GM03348 (cell line): ENCODE measurements around the gene NUBPL.
"Not testable (repeated sequence)": the region's sequence is repeated elsewhere in the genome, so short reads cannot be mapped to it uniquely, and the experiment has no call there.

Experiments used
- DNase-seq: peaks from one replicate; pipeline ENCODE4 v3.0.0; 2012; ENCODE audit warnings: low spot score

Gene NUBPL

GRCh38 chr14:31813724-31814490, 252.7 kb downstream of the NUBPL start:
- not testable (repeated sequence) for DNase-seq

- DNase-seq, result no peak
Observed at GRCh38 chr14:31819281-31819680, 258.1 kb downstream of the NUBPL start.

- no peak for DNase-seq
Observed at GRCh38 chr14:31825459-31825858, 264.3 kb downstream of the NUBPL start.

GRCh38 chr14:31827325-31827724, 266.1 kb downstream of the NUBPL start:
- DNase-seq, result no peak

- peak; percentile 11 for DNase-seq
Observed at GRCh38 chr14:31828946-31829868, 268.0 kb downstream of the NUBPL start.

GRCh38 chr14:31834616-31835015, 273.4 kb downstream of the NUBPL start:
- DNase-seq, result no peak

GRCh38 chr14:31835049-31835448, 273.8 kb downstream of the NUBPL start:
- DNase-seq, result no peak

- DNase-seq, result no peak
Observed at GRCh38 chr14:31837031-31837430, 275.8 kb downstream of the NUBPL start.

- DNase-seq, result peak; percentile 17
Observed at GRCh38 chr14:31842899-31843298, 281.7 kb downstream of the NUBPL start.

- DNase-seq, result peak; percentile 11
Observed at GRCh38 chr14:31843361-31844091, 282.3 kb downstream of the NUBPL start.

- no peak for DNase-seq
Observed at GRCh38 chr14:31854508-31855075, 293.4 kb downstream of the NUBPL start.

GRCh38 chr14:31855262-31855661, 294.1 kb downstream of the NUBPL start:
- no peak for DNase-seq

GRCh38 chr14:31856003-31856402, 294.8 kb downstream of the NUBPL start:
- not testable (repeated sequence) for DNase-seq

- no peak for DNase-seq
Observed at GRCh38 chr14:31858868-31859267, 297.7 kb downstream of the NUBPL start.

GRCh38 chr14:31864937-31865855, 304.0 kb downstream of the NUBPL start:
- no peak for DNase-seq

GRCh38 chr14:31867570-31867969, 306.4 kb downstream of the NUBPL start:
- DNase-seq, result no peak

GRCh38 chr14:31868096-31868495, 306.9 kb downstream of the NUBPL start:
- not testable (repeated sequence) for DNase-seq

- no peak for DNase-seq
Observed at GRCh38 chr14:31876741-31877140, 315.5 kb downstream of the NUBPL start.

- peak; percentile 14 for DNase-seq
Observed at GRCh38 chr14:31877255-31877798, 316.1 kb downstream of the NUBPL start.

GRCh38 chr14:31879661-31880348, 318.6 kb downstream of the NUBPL start:
- no peak for DNase-seq
